Activated T-cell treated with anti-CD3 and anti-CD28 coated beads for 1 hour (primary cell): ENCODE data around the gene ASTE1.
"Not testable (repeated sequence)": the region's sequence is repeated elsewhere in the genome, so short reads cannot be mapped to it uniquely, and the experiment has no call there.

ENCODE experiments used
- DNase-seq: peaks from one replicate; pipeline ENCODE4 v3.0.0-alpha.2; 2020; ENCODE audit warnings: low read depth

The ASTE1 gene

DNA sequence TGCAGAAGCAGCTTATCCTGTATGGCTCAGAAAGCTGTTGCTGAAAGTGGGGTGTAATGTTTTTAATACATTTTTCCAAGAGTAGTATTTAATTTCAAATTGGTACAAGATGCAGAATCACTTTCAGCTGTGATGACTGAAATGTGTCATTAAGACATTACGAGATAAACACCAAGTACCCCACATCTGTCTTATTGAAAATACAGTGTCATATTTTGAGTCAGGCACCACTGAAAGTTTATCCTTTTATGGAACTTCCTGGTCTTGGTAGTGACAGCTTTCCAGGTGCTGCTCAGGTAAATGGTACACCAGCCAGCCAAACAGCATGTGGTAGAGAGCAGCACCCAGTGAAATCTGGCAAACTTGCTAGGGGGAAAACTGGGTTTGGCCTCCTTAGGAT, 16.9 kb downstream of the ASTE1 start:
- no peak for DNase-seq

DNA sequence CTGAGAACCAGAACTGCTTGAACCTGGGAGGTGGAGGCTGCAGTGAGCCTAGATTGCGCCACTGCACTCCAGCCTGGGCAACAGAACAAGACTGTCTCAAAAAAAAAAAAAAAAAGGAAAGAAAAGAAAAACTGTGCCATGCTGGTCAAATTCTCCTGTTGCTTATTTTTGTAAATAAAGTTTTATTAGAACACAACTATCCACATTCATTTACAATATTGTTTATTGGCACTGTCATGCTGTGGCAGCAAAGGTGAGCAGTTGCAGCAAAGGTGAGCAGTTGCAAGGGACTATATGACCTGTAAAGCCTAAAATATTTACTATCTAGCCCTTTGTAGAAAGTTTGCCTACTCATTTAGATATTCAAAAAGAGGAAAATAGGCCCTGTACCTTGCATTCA, 18.3 kb downstream of the ASTE1 start:
- no peak for DNase-seq

- no peak for DNase-seq
Measured at GRCh38 chr3:131007782-131008181, 18.8 kb downstream of the ASTE1 start.

- no peak for DNase-seq
Measured at GRCh38 chr3:131007256-131007655, 19.4 kb downstream of the ASTE1 start.

DNA sequence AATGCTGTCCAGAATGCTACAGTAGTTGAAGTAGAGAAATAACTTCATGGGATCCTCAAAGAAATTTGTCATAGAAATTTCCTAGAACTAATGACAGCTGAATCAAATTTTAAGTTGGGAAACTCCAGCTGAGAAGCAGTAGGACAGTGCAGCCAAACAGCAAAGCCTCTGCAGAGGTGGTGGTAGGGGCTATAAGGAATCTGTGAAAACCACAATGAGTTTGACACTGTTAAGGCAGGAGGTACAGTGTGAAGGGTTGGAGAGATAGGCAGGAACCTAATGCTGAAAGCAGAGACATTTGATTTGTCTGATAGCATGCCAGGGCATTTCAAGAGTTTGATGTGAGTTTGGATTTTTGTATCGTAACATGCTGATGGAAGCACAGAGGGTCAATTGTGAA, 22.0 kb downstream of the ASTE1 start:
- DNase-seq, result no peak

DNA sequence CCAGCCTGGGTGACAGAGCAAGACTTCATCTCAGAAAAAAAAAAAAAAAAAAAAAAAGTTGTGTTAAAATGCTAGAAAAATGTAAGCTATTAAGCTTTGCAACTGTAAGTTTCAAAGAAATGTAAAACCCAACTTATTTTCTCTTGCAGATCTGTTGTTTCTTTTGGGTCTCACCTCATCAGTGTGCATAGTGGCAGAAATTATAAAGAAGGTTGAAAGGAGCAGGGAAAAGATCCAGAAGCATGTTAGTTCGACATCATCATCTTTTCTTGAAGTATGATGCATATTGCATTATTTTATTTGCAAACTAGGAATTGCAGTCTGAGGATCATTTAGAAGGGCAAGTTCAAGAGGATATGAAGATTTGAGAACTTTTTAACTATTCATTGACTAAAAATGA, 25.6 kb downstream of the ASTE1 start:
- DNase-seq, result no peak

DNA sequence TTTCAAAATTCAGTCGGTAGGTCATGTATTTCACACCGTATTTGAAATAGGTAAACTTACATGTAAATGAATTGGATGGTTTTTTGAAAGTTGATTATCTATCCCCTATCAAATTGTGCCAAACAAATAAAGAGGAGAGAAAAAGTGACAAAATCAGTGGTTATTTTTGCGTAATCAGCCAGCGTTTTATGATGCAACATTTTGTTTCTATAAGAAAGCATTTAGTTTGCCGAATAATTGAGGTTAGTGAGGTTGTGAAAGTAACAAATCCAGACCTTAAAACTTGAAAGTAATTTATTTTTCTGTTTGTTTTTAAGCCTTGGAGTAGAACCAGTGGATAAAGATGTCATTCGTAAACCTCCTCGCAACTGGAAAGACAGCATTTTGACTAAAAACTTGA, 29.3 kb downstream of the ASTE1 start:
- no peak for DNase-seq

DNA sequence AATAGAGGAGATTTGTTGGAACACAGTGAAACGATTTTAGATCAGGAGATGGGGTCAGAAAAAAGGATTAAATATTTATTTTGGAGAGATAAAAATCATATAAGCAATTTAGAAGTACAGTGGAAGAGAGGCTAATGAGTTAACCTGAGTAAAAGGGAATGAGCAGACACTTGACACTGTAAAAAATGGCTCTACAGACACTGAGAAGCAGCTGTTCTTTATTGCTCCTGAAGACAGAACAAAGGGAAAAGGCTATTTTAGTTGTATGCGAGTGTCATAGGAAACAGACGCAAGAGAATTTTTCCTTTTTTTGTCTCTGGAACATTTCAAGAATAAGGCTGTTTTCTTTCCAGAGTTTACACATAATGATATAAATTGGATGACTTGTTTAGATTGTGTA, 34.3 kb downstream of the ASTE1 start:
- DNase-seq, result no peak

- DNase-seq, result no peak
Measured at GRCh38 chr3:130991126-130991525, 35.5 kb downstream of the ASTE1 start.

DNA sequence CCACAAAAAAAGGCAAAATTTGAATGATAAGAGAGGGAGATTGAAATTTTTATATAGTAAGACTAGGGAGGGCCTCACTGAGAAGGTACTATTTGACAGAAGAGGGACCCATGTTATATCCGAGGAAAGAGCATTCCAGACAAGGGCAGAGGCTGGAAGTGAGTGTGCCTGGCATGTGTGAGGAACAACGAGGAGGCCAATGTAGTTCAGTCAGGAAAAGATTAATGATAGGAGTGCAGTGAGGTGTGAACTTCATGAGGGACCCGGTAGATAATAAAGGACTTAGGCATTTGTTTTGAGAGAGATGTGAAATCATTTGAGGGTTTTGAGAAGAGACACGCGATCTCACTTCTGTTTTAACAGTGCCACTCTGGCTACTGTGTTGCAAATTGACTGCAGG, 36.3 kb downstream of the ASTE1 start:
- DNase-seq, result no peak

GRCh38 chr3:130981469-130981868, 45.2 kb downstream of the ASTE1 start:
- no peak for DNase-seq

GRCh38 chr3:130979117-130979516, 47.5 kb downstream of the ASTE1 start:
- DNase-seq, result no peak

- no peak for DNase-seq
Measured at GRCh38 chr3:130976706-130977105, 49.9 kb downstream of the ASTE1 start.

DNA sequence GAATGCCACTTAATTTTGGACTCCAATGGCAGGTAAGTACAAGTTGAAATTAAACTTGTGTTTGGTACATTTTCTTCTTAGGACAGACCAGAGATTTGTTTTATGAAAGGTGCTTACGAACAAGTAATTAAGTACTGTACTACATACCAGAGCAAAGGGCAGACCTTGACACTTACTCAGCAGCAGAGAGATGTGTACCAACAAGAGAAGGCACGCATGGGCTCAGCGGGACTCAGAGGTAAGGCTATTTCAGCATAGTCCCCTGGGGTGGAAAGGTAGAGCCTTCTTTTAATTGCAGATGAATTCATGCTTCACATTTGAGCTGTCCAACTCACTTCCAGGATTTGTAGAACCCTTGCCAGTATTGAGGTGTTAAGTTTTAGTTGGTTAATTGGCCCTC, 51.4 kb downstream of the ASTE1 start:
- no peak for DNase-seq

DNA sequence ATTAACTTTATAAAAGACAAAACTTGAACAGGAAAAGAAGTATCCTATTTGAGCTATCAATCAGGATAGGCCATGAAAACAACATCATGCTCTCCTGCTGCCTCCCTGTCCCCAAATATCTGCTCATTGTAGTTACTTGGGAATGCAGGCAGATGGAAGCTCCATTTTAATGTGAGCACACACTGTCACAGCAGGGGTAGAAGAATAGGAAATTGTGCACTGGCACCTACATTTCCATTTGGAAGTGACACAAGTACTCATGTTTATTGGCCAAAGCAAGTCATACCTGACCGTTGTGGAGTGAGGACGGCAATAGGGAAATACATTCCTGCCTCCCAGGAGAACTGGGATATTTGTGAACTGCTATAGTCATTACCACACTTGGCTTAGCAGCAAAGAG, 52.4 kb downstream of the ASTE1 start:
- no peak for DNase-seq

GRCh38 chr3:130973406-130973805, 53.2 kb downstream of the ASTE1 start:
- no peak for DNase-seq

GRCh38 chr3:130972592-130972991, 54.0 kb downstream of the ASTE1 start:
- not testable (repeated sequence) for DNase-seq

GRCh38 chr3:130971208-130971607, 55.4 kb downstream of the ASTE1 start:
- no peak for DNase-seq

GRCh38 chr3:130969621-130970020, 57.0 kb downstream of the ASTE1 start:
- DNase-seq, result no peak

GRCh38 chr3:130968221-130968620, 58.4 kb downstream of the ASTE1 start:
- DNase-seq, result no peak

DNA sequence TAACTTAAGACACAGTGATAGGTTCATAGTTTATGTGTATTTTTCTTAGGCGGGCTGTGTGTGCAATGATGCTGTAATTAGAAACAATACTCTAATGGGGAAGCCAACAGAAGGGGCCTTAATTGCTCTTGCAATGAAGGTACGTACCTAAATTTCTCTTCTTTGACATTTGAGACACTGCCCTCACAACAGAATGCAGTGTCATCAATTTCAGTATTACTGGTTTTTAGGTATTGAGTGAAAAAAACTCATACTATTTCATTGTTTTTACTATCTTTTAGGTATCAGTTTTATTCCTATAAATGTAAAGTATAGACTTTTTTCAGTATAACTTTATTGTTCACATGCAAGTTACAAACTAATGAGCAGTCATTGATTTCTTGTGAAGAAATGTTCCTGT, 59.3 kb downstream of the ASTE1 start:
- DNase-seq, result no peak

GRCh38 chr3:130963878-130964277, 62.7 kb downstream of the ASTE1 start:
- no peak for DNase-seq
